PC-9 (cell line): ENCODE results near the gene TTLL1.

ENCODE experiments used
- CTCF ChIP-seq: fragments of 200-600 bp; sonication (generic); conservative IDR thresholded peaks from 2 replicates; pipeline ENCODE4 v1.6.1; 2017; ENCODE audit warnings: mixed run types, antibody characterized with exemption, mild to moderate bottlenecking, moderate library complexity
- EZH2 ChIP-seq: fragments of 200-600 bp; sonication (generic); IDR thresholded peaks from 2 replicates; pipeline ENCODE4 v1.8.0; 2017; ENCODE audit warnings: antibody characterized with exemption, low read depth

GRCh38 chr22:43031617-43032016, 57.6 kb downstream of the TTLL1 start:
- TF ChIP-seq CTCF: no peak
- TF ChIP-seq EZH2: no peak
